Daoy (cell line): ENCODE results near the gene SYMPK. TPM values are rescaled to one million over a fixed set of nuclear protein-coding genes. Genes with fewer than 3 reads are reported as not detected.
"Not testable (repeated sequence)": the region's sequence is repeated elsewhere in the genome, so short reads cannot be mapped to it uniquely, and the experiment has no call there.

Source experiments
- DNase-seq: peaks from one replicate; pipeline ENCODE4 v3.0.0-alpha.2; 2015; ENCODE audit warnings: low read depth
- total RNA-seq: library from RNA; depleted of rRNA; stranded (reverse); fragments of >200 nt; shearing (Covaris generic); gene quantifications from 2 replicates; pipeline ENCODE4 v1.2.3, GENCODE V29; 2014; rRNA removed

The SYMPK gene
- total RNA-seq = 33.0 and 55.8 TPM in 2 replicates

- DNase-seq = peak; percentile 100
These were observed at the start of gene SYMPK for GRCh38 chr19:45862564-45863334. SYMPK (minus strand) TSS chr19:45863147; CDS start chr19:45854495, 8,652 bp downstream.

DNA sequence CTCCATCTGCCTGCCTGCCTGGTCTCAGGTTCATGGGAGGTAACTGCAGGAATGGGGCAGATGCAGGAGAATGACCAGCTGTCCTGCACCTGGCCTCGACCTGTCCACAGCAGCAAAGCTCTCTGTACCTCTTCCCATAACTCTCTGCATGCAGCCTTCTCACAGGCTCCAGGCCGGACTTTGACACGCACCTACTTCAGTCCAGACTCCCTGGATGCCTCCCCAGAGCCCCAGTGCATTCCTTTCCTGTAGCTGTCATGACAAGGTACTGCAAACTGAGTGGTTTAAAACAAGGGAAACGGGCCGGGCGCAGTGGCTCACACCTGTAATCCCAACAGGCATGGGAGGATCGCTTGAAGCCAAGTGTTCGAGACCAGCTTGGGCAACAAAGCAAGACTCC lies 48.3 kb upstream of the SYMPK start:
- no peak for DNase-seq

DNA sequence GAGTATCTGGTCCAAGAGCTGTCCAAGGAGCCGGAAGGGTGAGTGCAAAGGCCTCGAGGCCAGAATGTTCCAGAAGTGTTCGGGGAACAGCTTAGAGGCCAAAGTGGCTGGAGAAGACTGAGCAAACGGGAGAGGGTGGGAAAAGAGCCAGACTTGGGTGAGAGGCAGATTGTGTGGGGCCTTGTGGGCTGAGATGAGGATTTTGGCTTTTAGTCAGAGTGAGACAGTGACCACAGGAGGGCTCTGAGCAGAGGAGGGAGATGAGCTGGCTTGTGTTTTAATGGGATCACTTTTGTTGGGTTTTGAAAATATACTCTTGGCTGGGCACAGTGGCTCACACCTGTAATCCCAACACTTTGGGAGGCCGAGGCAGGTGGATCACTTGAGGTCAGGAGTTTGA lies 46.0 kb upstream of the SYMPK start:
- DNase-seq = peak; percentile 64

- peak; percentile 79 for DNase-seq
These were observed 43.3 kb upstream of the SYMPK start for GRCh38 chr19:45906221-45906620.

DNA sequence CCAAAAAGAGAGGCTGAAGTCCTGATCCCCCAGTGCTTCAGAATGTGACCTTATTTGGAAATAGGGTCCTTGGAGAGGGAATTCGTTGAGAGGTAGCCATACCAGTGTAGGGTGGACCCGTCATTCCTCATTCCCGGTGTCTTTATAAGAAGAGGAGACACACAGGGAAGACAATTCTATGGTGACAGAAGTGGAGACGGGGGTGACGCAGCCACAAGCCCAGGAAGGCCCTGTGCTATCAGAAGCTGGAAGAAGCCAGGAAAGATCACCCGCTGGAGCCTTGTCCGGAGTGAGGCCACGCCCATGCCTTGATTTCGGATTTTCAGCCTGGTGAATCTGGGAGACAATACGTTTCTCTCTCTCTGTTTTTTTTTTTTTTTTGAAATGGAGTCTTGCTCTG lies 42.1 kb upstream of the SYMPK start:
- no peak for DNase-seq

- peak; percentile 100 for DNase-seq
These were observed 40.0 kb upstream of the SYMPK start for GRCh38 chr19:45902651-45903625.

- DNase-seq = no peak
These were observed 39.1 kb upstream of the SYMPK start, which contains the start of gene MYPOP for GRCh38 chr19:45901912-45902650. MYPOP (minus strand) TSS chr19:45902613; CDS start chr19:45901773, 840 bp downstream.

GRCh38 chr19:45901432-45901911 lies 38.5 kb upstream of the SYMPK start:
- DNase-seq = no peak

DNA sequence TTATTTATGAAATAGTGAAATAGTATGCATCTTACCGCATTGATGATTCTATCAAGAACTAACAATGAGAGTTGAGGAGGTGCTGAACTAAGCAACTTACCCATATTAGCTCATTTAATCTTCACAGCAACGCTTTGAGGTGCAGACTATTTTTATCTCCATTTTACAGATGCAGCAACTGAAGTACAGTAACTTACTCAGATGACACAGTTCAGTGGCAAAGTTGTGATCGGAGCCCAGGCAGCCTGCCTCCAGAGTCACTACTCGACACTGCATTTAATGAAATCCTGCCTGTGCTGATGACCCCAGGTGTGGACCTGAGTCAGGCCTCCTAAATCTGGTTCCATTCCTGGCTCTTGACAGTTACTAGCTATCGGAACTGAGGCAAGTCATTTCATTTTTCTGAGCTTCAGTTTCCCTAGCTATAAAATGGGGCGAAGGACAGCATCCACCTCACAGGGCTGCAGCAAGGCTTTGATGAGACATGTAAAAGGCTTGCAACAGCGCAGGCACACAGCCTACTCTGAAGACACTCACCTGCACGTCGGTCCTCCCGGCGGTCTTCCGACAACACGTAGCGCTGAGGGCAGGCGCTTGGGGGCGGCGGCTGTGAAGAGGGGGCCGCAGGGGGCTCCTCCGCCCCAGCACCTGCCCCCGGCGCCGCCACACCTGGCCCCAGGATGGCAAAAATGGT lies 37.9 kb upstream of the SYMPK start:
- DNase-seq = no peak

- no peak for DNase-seq
These were observed 37.1 kb upstream of the SYMPK start for GRCh38 chr19:45899919-45900589.

- DNase-seq = no peak
These were observed 36.3 kb upstream of the SYMPK start for GRCh38 chr19:45899253-45899652.

- DNase-seq = no peak
These were observed 34.4 kb upstream of the SYMPK start for GRCh38 chr19:45897261-45897812.

DNA sequence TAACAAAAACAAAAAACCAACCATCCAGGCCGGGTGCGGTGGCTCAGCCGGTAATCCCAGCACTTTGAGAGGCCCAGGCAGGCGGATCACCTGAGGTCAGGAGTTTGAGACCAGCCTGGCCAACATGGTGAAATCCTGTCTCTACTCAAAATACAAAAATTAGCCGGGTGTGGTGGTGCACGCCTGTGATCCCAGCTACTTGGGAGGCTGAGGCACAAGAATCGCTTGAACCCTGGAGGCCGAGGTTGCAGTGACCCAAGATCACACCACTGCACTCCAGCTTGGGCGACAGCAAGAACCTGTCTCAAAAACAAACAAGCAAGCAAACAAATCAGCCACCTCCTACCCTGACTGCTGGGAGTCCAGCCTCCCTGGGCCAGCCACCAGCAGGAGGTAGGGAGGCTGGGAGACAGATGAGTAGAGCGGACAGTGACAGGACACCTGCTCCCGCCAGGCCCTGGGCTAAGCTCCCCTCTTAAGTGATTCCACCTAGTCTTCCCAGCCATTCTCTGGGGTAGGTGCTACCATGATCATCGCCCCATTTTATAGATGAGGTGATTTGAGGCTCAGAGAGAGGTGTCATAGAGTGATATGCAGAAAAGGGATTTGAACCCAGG lies 33.1 kb upstream of the SYMPK start:
- DNase-seq = not testable (repeated sequence)

GRCh38 chr19:45895519-45895972 lies 32.6 kb upstream of the SYMPK start:
- no peak for DNase-seq

DNA sequence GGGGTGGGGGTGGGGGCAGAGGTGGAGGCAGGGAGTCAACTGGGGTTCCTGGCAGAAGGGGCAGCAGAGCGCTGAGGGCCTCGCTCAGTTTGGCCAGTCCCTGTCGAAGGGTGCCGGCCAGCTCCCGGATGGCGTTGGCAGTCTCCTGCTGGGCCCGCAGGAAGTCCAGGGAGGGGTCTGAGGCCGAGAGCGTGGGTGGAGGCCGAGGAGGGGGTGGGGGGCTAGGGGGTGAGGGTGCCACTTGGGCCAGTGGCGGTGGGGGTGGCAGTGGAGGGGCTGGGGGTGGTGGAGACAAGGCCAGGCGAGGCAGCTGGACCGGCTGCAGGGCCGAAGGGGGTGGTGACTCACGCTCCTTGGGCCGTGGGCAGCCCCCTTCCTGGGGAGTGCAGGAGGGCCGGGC lies 27.9 kb upstream of the SYMPK start:
- DNase-seq = no peak

GRCh38 chr19:45889210-45889885 lies 26.4 kb upstream of the SYMPK start:
- no peak for DNase-seq

GRCh38 chr19:45887200-45887710 lies 24.3 kb upstream of the SYMPK start:
- no peak for DNase-seq

GRCh38 chr19:45886427-45887199 lies 23.7 kb upstream of the SYMPK start:
- DNase-seq = peak; percentile 93
